IMR-90 (cell line): ENCODE data around the gene CRYBG2. TPM values are rescaled to one million over a fixed set of nuclear protein-coding genes. Genes with fewer than 3 reads are reported as not detected.

Experiments used
- ATAC-seq: fragments of 200-7000 bp; cut with Tn5 transposase; 2 replicates; pipeline ENCODE4 v1.9.1; 2020; ENCODE audit warnings: low read depth, mild to moderate bottlenecking, moderate library complexity
- BruUV-seq: library from RNA; stranded (reverse); fragments of 400-500 nt; replicated peaks from 2 replicates; lab custom pipeline; 2021; lab: Mats Ljungman, UMichigan
- CTCF ChIA-PET: fragments of 300-600 bp; formaldehyde crosslinking; extraction: SDS; loops from one replicate; lab custom pipeline; 2021; ENCODE audit warnings: antibody characterized with exemption; lab: Yijun Ruan, JAX
- POLR2A ChIA-PET: fragments of 300-600 bp; sonication (Branson Sonifier 250); formaldehyde crosslinking; loops from one replicate; lab custom pipeline; 2022; ENCODE audit warnings: antibody characterized with exemption; ENCODE audit not compliant: unreplicated experiment; lab: Charles Lee
- DNase-seq: peaks from one replicate; pipeline ENCODE4 v3.0.0; 2013
- H2AFZ ChIP-seq: replicated peaks from 2 replicates; pipeline ENCODE3; 2013; ENCODE audit warnings: low read length, mild to moderate bottlenecking; ENCODE audit not compliant: poor library complexity
- H2AK5ac ChIP-seq: 2 replicates; pipeline ENCODE4 v1.6.1; 2013; ENCODE audit warnings: low read depth, low read length, inconsistent platforms
- H2AK9ac ChIP-seq: replicated peaks from 2 replicates; pipeline ENCODE3; 2013; ENCODE audit warnings: mild to moderate bottlenecking, low read depth, low read length, moderate library complexity; ENCODE audit not compliant: poor library complexity
- H2BK120ac ChIP-seq: 2 replicates; pipeline ENCODE4 v1.6.1; 2013; ENCODE audit warnings: low read depth, low read length, inconsistent platforms
- H2BK15ac ChIP-seq: 3 replicates; pipeline ENCODE4 v1.6.1; 2013; ENCODE audit warnings: low read depth, low read length, inconsistent platforms
- H2BK20ac ChIP-seq: 2 replicates; pipeline ENCODE4 v1.6.1; 2013; ENCODE audit warnings: low read depth, mild to moderate bottlenecking, inconsistent platforms, low read length, moderate library complexity
- H2BK5ac ChIP-seq: 2 replicates; pipeline ENCODE4 v1.6.1; 2013; ENCODE audit warnings: mild to moderate bottlenecking, low read depth, low read length, inconsistent platforms; ENCODE audit not compliant: poor library complexity, severe bottlenecking
- H3K14ac ChIP-seq: replicated peaks from 2 replicates; pipeline ENCODE4 v1.6.1; 2013; ENCODE audit warnings: low read depth, low read length, inconsistent platforms
- H3K18ac ChIP-seq: 2 replicates; pipeline ENCODE4 v1.6.1; 2013; ENCODE audit warnings: low read depth, low read length, control low read depth
- H3K23ac ChIP-seq: 2 replicates; pipeline ENCODE4 v1.6.1; 2013; ENCODE audit warnings: low read depth, low read length, inconsistent platforms
- H3K27ac ChIP-seq: 2 replicates; pipeline ENCODE4 v1.5.1; 2013; ENCODE audit warnings: mild to moderate bottlenecking, control low read depth, low read length; ENCODE audit not compliant: insufficient read depth
- H3K27me3 ChIP-seq: 2 replicates; pipeline ENCODE4 v1.6.1; 2013; ENCODE audit warnings: low read length; ENCODE audit not compliant: control insufficient read depth, insufficient read depth
- H3K36me3 ChIP-seq: 2 replicates; pipeline ENCODE4 v1.6.1; 2013; ENCODE audit warnings: low read length, mixed read lengths; ENCODE audit not compliant: control insufficient read depth, insufficient read depth
- H3K4ac ChIP-seq: 2 replicates; pipeline ENCODE4 v1.6.1; 2013; ENCODE audit warnings: low read depth, low read length, inconsistent platforms
- H3K4me1 ChIP-seq: 2 replicates; pipeline ENCODE4 v1.6.1; 2013; ENCODE audit warnings: low read length, mixed read lengths; ENCODE audit not compliant: control insufficient read depth, insufficient read depth
- H3K4me2 ChIP-seq: 2 replicates; pipeline ENCODE4 v1.6.1; 2013; ENCODE audit warnings: low read depth, mild to moderate bottlenecking, control low read depth, low read length, moderate library complexity
- H3K4me3 ChIP-seq: 2 replicates; pipeline ENCODE4 v1.5.1; 2013; ENCODE audit warnings: low read depth, mild to moderate bottlenecking, control low read depth, low read length, moderate library complexity; ENCODE audit not compliant: insufficient read depth
- H3K56ac ChIP-seq: 2 replicates; pipeline ENCODE4 v1.6.1; 2013; ENCODE audit warnings: low read length, inconsistent platforms; ENCODE audit not compliant: insufficient read depth; ENCODE audit errors: extremely low read depth
- H3K79me1 ChIP-seq, 2 experiments: 2 replicates each; pipeline ENCODE4 v1.6.1; 2013; ENCODE audit warnings: low read length in 2 of 2, inconsistent platforms in 1 of 2, low read depth in 1 of 2
- H3K9ac ChIP-seq: 2 replicates; pipeline ENCODE4 v1.6.1; 2013; ENCODE audit warnings: low read depth, low read length, control low read depth
- H3K9me1 ChIP-seq: 2 replicates; pipeline ENCODE4 v1.6.1; 2013; ENCODE audit warnings: low read length, inconsistent platforms; ENCODE audit not compliant: insufficient read depth
- H3K9me3 ChIP-seq: 2 replicates; pipeline ENCODE4 v1.6.1; 2013; ENCODE audit warnings: low read length; ENCODE audit not compliant: control insufficient read depth, insufficient read depth
- H4K20me1 ChIP-seq: 2 replicates; pipeline ENCODE4 v1.6.1; 2013; ENCODE audit warnings: low read length, inconsistent platforms; ENCODE audit not compliant: insufficient read depth
- H4K5ac ChIP-seq: 2 replicates; pipeline ENCODE4 v1.6.1; 2013; ENCODE audit warnings: mild to moderate bottlenecking, low read depth, low read length, control low read depth
- H4K8ac ChIP-seq, 2 experiments: 2 replicates each; pipeline ENCODE4 v1.6.1; 2013; ENCODE audit warnings: low read depth in 2 of 2, low read length in 2 of 2, control low read depth in 1 of 2, inconsistent platforms in 1 of 2
- H4K91ac ChIP-seq: 2 replicates; pipeline ENCODE4 v1.6.1; 2013; ENCODE audit warnings: low read depth, low read length, inconsistent platforms; ENCODE audit not compliant: insufficient read depth
- MXI1 ChIP-seq: IDR thresholded peaks from 2 replicates; pipeline ENCODE4 v1.6.1; 2012; ENCODE audit warnings: low read depth, mild to moderate bottlenecking, low read length, moderate library complexity, borderline replicate concordance
- USF2 ChIP-seq: fragments of 150-350 bp; IDR thresholded peaks from 2 replicates; pipeline ENCODE4 v1.6.1; 2017; ENCODE audit warnings: mild to moderate bottlenecking, antibody characterized with exemption, low read length, low read depth
- WGBS, 2 experiments: methylation state at CpG; one replicate each; pipeline versions ENCODE4 v1.1.5 to v1.1.7; 2013; ENCODE audit warnings: missing lambda C conversion rate in 2 of 2; ENCODE audit not compliant: insufficient read length in 1 of 2; ENCODE audit errors: extremely low coverage in 2 of 2; 5-methylcytosine and 5-hydroxymethylcytosine counted together
- dilution Hi-C: fragments of 300-500 bp; cut with HindIII; formaldehyde crosslinking; loops from one replicate; pipeline ENCODE4 v1.14.3; 2018; ENCODE audit warnings: low sequenced_read_pairs; ENCODE audit not compliant: unreplicated experiment
- in situ Hi-C: fragments of 300-500 bp; cut with MboI; formaldehyde crosslinking; loops from 3 replicates; pipeline ENCODE4 v1.14.3; 2019; ENCODE audit warnings: low sequenced_read_pairs, inconsistent platforms, mixed read lengths
- intact Hi-C: fragments of 100-400 bp; cut with micrococcal nuclease; formaldehyde crosslinking; loops from 2 replicates; pipeline ENCODE4 v1.10.0; 2022
- polyA plus RNA-seq, 3 experiments: library from polyadenylated mRNA; depleted of rRNA; stranded (reverse); fragments of >200 nt; gene quantifications; 2 replicates each; pipeline ENCODE4 v1.2.3, GENCODE V29; 2012; ENCODE audit warnings: low replicate concordance in 1 of 3
- total RNA-seq: library from RNA; depleted of rRNA; stranded (reverse); fragments of >200 nt; gene quantifications from 2 replicates; pipeline ENCODE4 v1.2.3, GENCODE V29; 2012
- TF ChIP-seq, protein P1 (sequence below): conservative IDR thresholded peaks from 2 replicates; pipeline ENCODE4 v1.5.1; 2012; ENCODE audit warnings: mild to moderate bottlenecking, low read depth, low read length, improper control_type of control experiment

The CRYBG2 gene
- total and polyA plus RNA-seq, 2 of the 4 experiments (the other 2 are of a cell fraction) = not detected

- Histone ChIP-seq H3K14ac (no peak overlapping the region), H3K4me1 (peaks cover 15% of the 10 kb centered on the region), H2AK5ac (no peak overlapping the region), H3K9me1 (peaks cover 25% of the 10 kb centered on the region), H3K27me3 (no peaks in the 10 kb centered on the region), H2AFZ (peak overlapping the region; percentile 16), H2BK120ac (no peak overlapping the region), H4K8ac (no peak overlapping the region), H3K4me3 (no peak overlapping the region), H2BK20ac (no peak overlapping the region), H3K4ac (no peak overlapping the region; the same call in 1 of the 2 replicates), H3K4me2 (no peak overlapping the region), H3K27ac (no peak overlapping the region), H2AK9ac (peak overlapping the region; percentile 68), H3K36me3 (no peaks in the 10 kb centered on the region; the same call in 1 of the 2 replicates), H3K23ac (no peak overlapping the region), H3K9ac (no peak overlapping the region), H3K9me3 (no peaks in the 10 kb centered on the region), H2BK5ac (no peak overlapping the region), H2BK15ac (no peak overlapping the region), H4K20me1 (no peaks in the 10 kb centered on the region), H3K79me1 (peaks cover 9 to 49% of the 10 kb centered on the region in 2 experiments; a peak in 3 of 4 replicates), H4K91ac (peak overlapping the region; percentile 47; the same call in 1 of the 2 replicates), H3K18ac (no peak overlapping the region), H3K56ac (no peak overlapping the region), H4K5ac (no peak overlapping the region)
- no peak for ATAC-seq
- in situ Hi-C loops = no loop called here
- 88% methylated on average over 3 of the region's 11 CpGs; no CpG with 5 or more reads in 1 of the 2 experiments for WGBS, 2 experiments
- dilution Hi-C loops = no loop called here
- no peak for DNase-seq
- CTCF ChIA-PET = no interaction called here
- intact Hi-C loops = no loop called here
- no TSS peak for BruUV-seq
- POLR2A ChIA-PET = no interaction called here
- TF ChIP-seq, protein P1, sequence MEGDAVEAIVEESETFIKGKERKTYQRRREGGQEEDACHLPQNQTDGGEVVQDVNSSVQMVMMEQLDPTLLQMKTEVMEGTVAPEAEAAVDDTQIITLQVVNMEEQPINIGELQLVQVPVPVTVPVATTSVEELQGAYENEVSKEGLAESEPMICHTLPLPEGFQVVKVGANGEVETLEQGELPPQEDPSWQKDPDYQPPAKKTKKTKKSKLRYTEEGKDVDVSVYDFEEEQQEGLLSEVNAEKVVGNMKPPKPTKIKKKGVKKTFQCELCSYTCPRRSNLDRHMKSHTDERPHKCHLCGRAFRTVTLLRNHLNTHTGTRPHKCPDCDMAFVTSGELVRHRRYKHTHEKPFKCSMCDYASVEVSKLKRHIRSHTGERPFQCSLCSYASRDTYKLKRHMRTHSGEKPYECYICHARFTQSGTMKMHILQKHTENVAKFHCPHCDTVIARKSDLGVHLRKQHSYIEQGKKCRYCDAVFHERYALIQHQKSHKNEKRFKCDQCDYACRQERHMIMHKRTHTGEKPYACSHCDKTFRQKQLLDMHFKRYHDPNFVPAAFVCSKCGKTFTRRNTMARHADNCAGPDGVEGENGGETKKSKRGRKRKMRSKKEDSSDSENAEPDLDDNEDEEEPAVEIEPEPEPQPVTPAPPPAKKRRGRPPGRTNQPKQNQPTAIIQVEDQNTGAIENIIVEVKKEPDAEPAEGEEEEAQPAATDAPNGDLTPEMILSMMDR = no peak
- TF ChIP-seq MXI1 (no peak), USF2 (no peak)
Measured at GRCh38 chr1:26300578-26301275, 53.2 kb downstream of the CRYBG2 start.
